DMS79 (cell line): ENCODE measurements around the gene CPLX1.
"Not testable (repeated sequence)": the region's sequence is repeated elsewhere in the genome, so short reads cannot be mapped to it uniquely, and the experiment has no call there.

Source experiments
- DNase-seq: peaks from one replicate; lab custom pipeline; 2025; lab: John Stamatoyannopoulos, UW

CPLX1 gene

DNA sequence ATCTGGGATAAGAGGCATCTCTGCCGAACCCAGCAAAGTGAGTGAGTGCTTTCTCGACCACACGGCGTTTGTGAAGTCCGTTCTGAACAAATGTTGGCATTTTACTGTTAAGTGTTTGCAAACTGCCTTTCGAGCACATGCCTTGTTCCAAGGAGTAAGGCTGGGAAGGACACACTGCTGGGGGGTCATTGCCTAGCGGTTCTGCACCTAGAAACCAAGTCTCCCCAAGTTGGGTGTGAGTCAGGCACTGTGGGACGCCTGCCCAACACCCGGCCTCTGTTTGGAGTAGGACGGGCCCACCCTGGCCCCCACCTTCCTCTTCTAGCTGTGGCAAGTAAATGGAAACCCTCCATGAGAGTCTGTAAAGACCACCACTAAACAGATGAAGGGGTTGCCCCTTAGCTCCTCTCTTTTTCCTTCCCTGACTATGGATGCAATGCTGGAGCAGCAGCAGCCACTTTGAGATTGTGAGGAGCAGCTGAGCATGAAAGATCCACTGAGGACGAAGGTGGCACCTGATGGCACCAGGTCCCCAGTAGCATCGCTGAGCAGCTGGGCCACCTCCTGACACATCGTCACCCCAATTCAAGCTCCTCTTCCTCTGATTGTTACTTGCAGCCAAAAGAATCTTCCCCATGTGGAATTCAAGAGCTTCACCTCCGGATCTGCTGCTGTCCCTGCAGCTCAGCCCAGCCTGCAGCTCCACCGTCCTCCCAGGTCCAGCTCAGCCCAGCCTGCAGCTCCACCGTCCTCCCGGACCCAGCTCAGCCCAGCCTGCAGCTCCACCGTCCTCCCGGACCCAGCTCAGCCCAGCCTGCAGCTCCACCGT, 6.3 kb downstream of the CPLX1 start:
- DNase-seq = no peak

DNA sequence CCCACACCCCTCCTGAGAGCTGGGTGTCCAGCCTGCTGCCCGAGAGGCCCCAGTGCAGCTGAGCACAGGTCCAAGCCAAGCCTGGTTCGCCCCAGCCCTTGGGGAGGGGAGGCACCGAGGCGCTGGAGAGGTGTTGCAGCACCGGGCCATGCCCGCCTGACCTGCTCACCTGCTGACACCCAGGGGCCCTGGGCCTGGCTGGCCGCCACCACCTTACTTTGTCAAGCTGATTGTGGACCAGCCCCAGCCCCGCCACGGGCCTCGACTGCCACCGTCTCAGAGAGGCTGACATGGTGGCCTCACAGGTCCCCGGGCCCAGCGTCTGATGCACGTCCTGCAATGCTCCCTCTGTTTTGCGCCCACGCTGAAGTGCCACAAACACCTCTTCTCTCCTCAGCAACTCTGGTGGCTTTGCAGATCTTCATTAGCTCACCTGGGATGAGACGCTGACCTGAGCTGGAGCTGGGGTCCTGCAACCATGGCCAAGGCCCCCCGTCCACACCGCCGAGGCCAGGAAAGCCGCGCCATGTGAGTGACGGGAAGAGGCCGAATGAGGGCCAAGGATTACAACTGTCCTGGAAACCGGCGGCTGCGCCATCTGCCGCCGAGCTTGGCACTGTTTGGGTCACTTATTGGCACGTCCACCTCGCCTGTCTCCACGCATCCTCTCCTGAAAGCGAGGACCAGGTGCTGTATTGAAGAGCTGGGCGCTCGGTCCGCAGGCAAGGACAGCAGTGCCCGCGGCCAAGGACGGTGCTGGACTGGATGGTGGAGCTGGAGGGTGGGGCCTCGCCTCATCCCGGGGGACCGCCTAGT, 7.6 kb downstream of the CPLX1 start:
- no peak for DNase-seq

DNA sequence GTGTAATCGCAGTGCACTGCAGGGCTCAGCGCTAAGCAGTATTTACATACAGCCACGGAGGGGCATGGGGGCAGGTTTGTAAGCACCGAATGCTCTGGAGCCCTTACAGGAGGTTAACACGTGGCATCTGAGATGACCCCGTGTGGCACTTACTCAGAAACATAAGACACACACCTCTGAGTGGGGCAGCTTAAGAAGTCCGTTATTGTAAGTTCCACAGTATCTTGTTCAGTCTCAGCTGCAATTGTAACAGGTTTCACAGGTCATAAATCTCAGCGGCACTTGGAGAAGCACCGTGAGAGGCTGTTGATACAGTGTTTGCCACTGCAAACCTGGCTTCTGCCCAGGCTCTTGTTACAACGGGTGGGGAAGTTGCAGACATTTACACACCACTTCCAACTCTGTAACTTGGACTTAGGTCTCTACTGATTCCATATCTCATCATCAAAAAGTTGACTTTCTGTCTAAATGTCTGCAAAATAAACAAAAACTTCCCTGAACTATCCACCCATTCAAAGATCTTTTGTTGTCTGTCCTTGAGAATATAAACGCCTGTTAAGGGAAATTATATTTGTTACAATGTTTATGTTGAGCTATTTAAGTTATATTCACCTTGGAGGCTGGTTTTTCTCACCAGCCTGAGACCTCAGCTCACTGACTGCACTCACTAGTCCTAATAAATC, 10.3 kb downstream of the CPLX1 start:
- DNase-seq = peak; percentile 45

DNA sequence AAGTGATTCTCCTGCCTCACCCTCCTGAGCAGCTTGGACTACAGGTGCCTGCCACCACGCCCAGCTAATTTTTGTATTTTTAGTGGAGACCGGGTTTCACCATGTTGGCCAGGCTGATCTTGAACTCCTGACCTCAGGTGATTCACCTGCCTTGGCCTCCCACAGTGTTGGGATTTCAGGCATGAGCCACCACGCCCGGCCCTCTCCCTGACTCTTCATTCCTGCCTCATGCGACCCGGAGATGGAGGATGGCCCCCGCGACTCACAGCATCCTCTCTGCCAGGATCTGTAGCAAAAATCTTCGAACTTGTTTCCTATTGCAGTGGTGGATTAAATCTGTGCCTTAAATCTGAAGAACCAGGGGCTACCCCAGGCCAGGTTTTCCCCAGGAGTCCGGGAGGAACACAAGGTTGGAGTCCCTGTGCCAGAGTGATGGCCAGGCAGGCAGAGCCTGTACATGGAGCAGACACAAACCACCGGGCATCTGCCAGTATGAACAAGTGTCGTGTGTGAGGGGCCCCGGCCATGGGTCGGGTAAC, 11.5 kb downstream of the CPLX1 start:
- no peak for DNase-seq

DNA sequence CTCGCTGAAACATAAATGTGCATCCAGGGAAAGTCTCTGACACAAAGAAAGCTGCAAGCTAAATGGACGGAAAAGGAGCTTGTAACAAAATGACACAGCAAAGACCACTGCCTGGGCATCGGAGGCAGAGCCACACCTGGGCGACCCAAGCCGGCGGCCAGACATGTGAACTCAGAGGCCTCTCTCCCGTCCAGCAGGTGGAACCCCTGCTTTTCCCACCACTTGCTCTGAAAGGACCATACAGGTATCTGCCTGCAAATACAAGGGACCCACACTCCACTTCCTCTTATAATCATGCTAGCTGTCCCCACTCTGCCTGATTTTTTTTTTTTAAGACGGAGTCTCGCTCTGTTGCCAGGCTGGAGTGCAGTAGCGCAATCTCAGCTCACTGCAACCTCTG, 12.0 kb downstream of the CPLX1 start:
- no peak for DNase-seq

DNA sequence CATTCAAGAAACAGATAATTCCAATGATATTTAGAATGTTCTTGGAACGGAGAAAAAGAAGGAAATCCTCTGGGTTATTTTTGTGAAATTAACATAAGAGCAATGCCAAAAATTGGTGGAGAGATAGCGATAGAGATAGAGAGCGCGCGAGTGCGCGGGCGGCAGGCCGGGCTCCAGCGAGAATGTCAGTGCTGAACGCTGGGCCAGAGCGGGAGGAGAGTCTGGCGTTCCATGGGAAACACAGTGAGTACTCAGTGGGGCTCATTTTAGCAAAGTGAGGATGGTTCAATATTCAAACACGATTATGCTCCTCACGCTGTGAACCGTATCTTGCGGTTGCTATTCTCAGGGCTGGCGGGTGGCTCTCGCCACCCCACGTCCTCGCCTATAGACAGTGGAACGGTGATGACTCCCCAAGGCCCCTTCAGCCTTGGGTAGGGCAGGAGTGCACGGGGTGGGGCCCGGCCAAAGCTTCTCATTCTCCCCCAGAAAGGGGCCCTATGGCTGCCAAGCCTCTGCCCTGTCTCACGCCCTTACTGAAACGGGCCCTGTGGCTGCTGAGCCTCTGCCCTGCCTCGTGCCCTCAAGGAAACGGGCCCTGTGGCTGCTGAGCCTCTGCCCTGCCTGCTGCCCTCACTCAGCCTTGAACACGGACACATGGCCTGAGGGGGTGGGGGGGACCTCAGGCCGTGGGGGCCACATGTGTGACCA, 16.9 kb downstream of the CPLX1 start:
- DNase-seq = no peak

DNA sequence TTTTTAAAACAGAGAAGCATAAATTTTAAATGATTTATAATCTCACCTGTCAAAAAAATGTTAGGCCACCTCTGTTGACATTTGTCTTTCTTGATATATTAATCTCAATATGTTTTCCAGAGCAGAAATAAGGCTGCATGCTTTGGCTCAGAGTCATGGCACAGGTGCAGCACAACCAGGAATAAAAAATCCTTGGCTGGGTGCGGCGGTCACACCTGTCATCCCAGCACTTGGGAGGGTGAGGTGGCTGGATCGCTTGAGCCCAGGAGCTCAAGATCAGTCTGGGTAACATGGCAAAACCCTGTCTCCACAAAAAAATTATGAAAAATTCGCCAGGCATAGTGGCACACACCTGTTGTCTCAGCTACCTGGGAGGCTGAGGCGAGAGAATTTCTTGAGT, 18.1 kb downstream of the CPLX1 start:
- DNase-seq = no peak

DNA sequence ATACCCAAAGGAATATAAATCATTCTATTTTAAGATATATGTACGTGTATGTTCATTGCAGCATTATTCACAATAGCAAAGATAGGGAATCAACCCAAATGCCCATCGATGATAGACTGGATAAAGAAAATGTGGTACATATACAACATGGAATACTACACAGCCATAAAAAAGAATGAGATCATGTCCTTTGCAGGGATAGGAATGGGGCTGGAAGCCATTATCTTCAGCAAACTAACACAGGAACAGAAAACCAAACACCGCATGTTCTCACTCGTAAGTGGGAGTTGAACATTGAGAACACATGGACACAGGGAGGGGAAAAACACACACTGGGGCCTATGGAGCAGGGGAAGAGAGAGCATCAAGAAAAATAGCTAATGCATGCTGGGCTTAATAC, 18.9 kb downstream of the CPLX1 start:
- DNase-seq = not testable (repeated sequence)

DNA sequence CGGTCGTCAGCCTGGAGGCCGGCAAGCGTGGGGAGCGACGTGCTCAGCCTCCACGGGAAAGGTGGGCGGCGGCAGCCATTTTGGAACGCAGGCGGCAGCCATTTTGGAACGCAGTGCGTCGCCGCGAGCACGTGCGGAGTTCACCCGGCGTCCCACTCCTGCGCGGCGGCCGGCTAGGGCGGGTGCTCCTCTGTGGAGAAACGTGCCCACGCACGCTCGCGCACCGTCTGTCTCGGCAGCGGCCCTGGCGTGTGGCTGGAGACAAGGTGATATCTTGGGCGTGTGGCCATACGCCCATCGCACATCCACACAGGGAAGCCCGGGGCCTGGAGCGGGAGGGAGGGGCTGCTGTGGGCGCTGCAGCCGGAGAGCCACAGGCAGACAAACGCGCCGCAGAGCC, 21.1 kb downstream of the CPLX1 start:
- DNase-seq = no peak

DNA sequence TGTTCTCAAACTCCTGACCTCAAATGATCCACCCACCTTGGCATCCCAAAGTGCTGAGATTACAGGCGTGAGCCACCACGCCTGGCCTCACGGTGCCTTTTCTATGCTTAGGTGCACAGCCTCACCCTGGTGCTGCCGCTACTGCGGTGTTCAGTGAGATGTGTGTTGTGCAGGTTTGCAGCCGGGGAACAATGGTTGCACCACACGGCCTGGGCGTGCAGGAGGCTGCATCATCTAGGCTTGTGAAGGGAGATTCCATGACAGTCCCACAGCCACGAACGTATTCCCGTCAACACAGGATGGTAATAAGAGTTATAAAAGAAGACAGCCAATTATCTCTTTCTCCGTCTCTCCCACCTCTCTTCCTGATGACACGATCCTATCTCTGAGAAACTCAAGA, 22.0 kb downstream of the CPLX1 start:
- no peak for DNase-seq

DNA sequence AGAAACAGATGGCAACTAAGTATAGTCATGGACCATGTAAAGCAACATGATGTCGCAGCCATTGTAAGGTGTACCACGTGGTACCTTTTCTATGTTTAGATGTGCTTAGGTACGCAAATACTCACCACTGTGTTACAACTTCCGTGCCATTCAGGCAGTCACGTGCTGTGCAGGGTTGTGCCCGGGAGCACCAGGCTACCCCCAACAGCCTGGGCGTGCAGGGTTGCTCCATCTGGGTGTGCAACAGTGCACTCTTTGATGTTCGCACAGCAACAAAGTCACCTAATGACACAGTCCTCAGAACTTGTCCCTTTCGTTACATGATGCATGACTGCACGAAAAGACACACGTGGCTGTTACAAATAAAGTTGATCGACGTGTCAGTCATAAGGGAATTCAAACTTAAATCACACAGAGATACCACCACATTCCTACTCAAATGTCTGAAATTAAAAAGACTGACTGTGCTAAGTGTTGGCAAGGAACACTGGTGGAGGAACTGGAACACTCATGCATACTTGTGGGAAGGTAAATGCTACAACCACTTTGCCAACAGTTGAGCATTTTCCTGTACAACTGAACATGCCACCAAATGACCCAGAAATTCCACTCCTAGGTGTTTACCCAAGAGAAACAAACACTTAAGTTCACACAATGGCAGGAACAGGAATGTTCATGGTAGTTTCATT, 24.3 kb downstream of the CPLX1 start:
- no peak for DNase-seq

DNA sequence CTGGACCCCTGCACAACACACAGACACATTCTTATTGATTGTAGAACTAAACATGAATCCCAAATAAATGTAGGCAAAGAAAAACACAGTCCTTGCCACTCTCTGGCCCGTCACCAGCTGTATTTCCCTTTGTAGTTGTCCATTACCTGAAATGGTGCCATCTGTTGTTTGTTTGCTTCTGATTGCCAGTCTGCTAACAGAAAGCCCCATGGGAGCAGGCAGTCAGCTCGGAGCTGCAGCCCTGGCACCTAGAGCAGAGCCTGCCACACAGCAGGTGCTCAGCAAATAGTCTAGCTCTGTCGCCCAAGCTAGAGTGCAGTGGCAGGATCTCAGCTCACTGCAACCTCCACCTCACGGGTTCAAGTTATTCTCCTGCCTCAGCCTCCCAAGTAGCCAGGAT, 28.9 kb downstream of the CPLX1 start:
- DNase-seq = no peak

DNA sequence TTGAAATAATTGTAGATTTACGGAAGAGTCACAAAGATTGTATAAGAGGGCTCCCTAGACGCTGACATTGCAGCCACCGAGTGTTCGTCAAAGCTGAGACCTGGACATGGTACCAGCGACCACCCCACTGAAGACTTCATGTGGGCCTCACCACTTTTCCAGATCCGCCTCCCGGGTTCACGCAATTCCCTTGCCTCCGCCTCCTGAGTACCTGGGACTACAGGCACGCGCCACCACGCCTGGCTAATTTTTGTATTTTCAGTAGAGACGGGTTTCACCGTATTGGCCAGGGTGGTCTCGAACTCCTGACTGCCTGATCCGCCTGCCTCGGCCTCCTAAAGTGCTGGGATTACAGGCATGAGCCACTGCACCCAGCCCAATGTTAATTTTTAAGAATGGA, 29.7 kb downstream of the CPLX1 start:
- DNase-seq = no peak

DNA sequence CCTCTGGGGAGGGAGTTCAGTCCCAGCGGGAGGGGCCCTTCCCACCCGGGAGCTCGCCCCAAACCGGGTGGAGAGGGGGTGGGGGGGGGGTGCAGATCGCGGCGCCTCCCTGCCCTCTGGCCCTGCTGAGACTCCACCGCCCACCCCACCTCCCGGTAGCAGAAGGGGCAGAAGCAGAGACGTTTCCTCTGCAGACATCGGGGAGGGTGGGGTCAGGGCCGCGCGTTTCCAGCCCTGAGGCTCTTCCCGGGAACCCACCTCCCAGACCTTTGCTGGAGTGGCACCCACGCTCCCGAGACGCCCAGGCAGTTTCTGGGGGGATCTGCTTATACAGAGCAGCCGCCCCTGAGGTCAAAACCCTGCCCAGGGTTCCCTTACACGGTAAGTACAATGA, 30.2 kb downstream of the CPLX1 start:
- no peak for DNase-seq

DNA sequence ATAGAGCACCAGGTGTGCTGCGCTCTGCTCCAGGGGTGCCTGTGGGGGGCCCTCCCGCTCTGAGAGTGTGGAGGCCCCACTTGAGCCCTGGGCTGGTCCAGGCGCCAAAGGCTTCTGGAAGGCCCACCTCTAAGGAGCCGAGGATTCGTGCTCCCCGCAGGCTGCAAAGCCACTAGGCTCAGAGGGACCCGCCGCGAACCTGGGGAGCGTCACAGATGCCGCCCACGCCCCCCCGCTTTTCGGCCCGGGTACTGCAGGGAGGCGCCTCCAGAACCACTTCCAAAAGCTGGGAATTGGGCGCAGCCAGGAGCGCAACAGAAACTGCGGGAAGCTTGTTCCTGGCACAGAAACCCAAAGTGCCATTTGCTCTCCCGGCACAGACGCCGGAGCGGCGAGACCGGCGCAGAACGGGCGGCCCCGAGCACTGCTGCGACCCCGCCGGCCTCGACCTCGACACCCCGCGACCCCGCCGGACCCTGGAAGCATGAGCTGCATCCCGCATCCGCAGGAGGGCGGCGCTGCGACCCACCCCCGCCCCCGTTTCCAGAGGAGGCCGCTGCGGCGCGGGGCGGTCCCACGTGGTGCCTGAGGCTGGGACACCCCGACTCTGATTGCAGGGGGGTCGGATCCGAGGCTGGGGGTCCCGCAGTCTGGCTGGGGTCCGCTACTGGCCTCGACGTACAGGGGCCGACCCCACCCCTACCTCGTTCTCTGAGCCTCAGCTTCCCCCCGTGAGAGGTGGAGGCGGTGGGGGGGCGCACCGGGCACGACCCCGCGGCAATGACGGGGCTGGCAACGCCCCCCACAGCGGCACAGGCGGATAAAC, 30.8 kb downstream of the CPLX1 start:
- DNase-seq = peak; percentile 20

DNA sequence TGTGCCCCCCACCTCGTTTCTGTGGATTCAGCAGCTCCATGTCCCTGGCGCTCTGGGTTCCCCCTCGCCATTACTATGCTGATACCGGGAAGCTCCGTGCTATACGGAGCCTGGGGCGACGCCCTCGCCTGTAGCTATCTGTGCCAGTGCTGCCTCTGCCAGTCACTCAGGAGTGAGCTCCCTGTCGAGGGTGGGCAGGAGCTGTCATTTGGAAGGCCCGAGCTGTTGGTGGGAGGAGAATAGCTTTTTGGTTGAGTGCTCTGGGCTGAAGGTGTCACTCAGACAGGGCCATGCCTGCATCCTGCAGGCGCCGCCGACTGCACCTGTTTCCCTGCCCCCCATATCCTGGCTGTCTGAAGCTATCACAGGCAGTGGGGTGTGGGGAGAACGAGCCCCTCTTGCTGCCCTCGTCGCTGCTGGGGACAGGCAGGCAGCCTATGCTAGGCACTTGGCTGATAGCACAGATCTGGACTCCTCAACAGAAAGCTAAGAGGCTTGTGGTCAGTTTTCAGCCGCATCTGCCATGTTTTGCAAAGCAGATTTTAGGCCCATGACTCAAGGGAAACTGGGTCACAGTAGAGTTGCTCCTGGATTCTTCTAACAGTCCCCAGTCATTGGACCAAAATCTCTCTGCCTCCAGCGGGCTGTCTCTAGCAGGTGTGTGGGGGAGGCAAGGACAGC, 31.8 kb downstream of the CPLX1 start:
- no peak for DNase-seq

DNA sequence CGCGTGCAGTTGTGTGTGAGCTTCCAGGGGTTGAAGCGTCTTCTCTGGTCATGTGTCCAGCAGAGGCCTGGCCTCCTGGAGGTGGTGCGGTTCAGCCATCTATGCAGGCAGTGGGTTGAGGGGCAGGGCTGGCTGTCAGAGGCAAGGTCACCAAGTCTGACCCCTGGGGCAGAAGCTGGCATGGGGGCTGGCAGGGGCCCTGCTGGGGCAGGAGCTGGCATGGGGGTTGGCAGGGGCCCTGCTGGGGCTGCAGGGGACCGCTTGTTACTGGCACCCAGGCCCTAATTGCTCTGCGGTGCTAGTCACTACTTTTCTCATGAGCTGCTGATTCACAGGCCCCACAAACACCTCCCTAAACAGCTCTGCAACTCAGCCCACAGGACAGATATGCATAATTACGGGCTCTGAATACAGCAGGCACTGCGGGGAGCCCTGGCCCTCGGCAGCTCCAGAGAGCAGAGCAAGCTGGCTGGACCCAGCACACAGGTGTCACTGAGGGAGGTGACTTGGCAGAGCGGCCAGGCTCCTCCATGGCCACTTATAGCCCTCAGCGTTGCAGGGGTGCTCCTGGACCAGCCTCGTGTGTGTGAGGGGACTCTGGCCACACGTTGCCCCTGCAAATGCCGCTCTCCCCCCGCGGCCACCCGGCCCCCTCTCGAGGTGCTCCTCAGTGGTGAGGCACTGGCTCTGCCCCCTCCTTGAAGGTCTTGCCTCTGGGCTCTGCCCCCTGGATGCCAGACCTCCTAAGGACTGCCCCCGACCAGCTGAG, 32.7 kb downstream of the CPLX1 start:
- no peak for DNase-seq

DNA sequence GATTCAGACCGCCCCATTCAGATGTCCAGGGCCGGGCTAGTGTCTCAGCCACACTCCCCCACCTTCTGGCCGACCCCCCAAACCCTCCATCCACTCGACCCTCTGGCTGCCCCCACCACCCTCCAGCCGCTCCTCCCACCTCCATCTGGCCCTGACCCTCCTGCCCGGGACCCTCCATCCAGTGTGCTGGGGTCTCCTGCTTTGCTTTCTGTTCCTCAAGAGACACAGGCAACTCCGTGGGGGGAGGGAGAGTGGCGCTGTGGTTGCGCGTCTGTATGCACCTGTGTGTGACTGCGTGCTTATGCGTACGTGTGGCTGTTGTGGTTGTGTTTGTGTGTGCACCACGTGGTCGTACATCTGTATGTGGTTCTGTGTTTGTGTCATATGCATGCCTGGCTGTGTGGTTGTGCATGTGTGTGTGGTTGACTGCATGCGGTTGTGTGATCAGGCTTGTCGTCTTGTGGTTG, 33.3 kb downstream of the CPLX1 start:
- DNase-seq = no peak
